GM23338 (cell line): ENCODE measurements around the gene SLC49A4. TPM values are rescaled to one million over a fixed set of nuclear protein-coding genes. Genes with fewer than 3 reads are reported as not detected.

Experiments
- ATAC-seq: fragments of 200-7000 bp; cut with Tn5 transposase; 3 replicates; pipeline ENCODE4 v1.9.1; 2020
- DNase-seq: peaks from one replicate; pipeline ENCODE4 v3.0.0-alpha.2; 2015; ENCODE audit warnings: low spot score
- H2AFZ ChIP-seq: fragments of 200-600 bp; sonication (generic); 2 replicates; pipeline ENCODE4 v1.8.0; 2016; ENCODE audit warnings: antibody characterized with exemption, mild to moderate bottlenecking, moderate library complexity
- H3F3A ChIP-seq: fragments of 200-600 bp; sonication (generic); replicated peaks from 2 replicates; pipeline ENCODE4 v1.8.0; 2017; ENCODE audit warnings: antibody characterized with exemption, mixed run types, low read depth
- H3K27ac ChIP-seq: fragments of 200-600 bp; sonication (generic); 2 replicates; pipeline ENCODE4 v1.6.1; 2016; ENCODE audit warnings: low read depth
- H3K27me3 ChIP-seq: fragments of 200-600 bp; sonication (generic); 2 replicates; pipeline ENCODE4 v1.8.0; 2016; ENCODE audit warnings: mild to moderate bottlenecking, mixed run types, moderate library complexity; ENCODE audit not compliant: insufficient read depth
- H3K36me3 ChIP-seq: fragments of 200-600 bp; sonication (generic); 2 replicates; pipeline ENCODE4 v1.8.0; 2016; ENCODE audit warnings: mild to moderate bottlenecking; ENCODE audit not compliant: insufficient read depth
- H3K4me1 ChIP-seq: fragments of 200-600 bp; sonication (generic); 2 replicates; pipeline ENCODE4 v1.8.0; 2016; ENCODE audit warnings: mild to moderate bottlenecking, moderate library complexity; ENCODE audit not compliant: insufficient read depth
- H3K4me2 ChIP-seq: fragments of 200-600 bp; sonication (generic); 2 replicates; pipeline ENCODE4 v1.7.1; 2017; ENCODE audit warnings: mixed run types
- H3K4me3 ChIP-seq: fragments of 200-600 bp; sonication (generic); 2 replicates; pipeline ENCODE4 v1.6.1; 2016; ENCODE audit warnings: mixed run types
- H3K79me2 ChIP-seq: fragments of 200-600 bp; sonication (generic); replicated peaks from 2 replicates; pipeline ENCODE4 v1.8.0; 2017; ENCODE audit warnings: mild to moderate bottlenecking; ENCODE audit not compliant: insufficient read depth
- H3K9me2 ChIP-seq: fragments of 200-600 bp; sonication (generic); 2 replicates; pipeline ENCODE4 v1.8.0; 2017; ENCODE audit not compliant: insufficient read depth
- H4K20me1 ChIP-seq: fragments of 200-600 bp; sonication (generic); replicated peaks from 2 replicates; pipeline ENCODE4 v1.8.0; 2017; ENCODE audit warnings: mild to moderate bottlenecking; ENCODE audit not compliant: insufficient read depth
- H3K27ac Mint-ChIP-seq: 2 replicates; pipeline ENCODE4 v1.8.0; 2020; ENCODE audit warnings: inconsistent platforms, mild to moderate bottlenecking, moderate library complexity, mixed read lengths
- H3K27me3 Mint-ChIP-seq: 3 replicates; pipeline ENCODE4 v1.8.0; 2022; ENCODE audit warnings: low read depth, mild to moderate bottlenecking, moderate library complexity, mixed read lengths, inconsistent platforms; ENCODE audit not compliant: insufficient read depth, poor library complexity
- H3K36me3 Mint-ChIP-seq: 3 replicates; pipeline ENCODE4 v1.8.0; 2021; ENCODE audit warnings: low read depth, mild to moderate bottlenecking, inconsistent platforms, moderate library complexity, mixed read lengths
- H3K4me1 Mint-ChIP-seq: 3 replicates; pipeline ENCODE4 v1.8.0; 2020; ENCODE audit warnings: mild to moderate bottlenecking, inconsistent platforms, mixed read lengths
- H3K4me3 Mint-ChIP-seq: 3 replicates; pipeline ENCODE4 v1.8.0; 2021; ENCODE audit warnings: moderate library complexity, mild to moderate bottlenecking, inconsistent platforms, mixed read lengths
- H3K9me3 Mint-ChIP-seq: 3 replicates; pipeline ENCODE4 v1.8.0; 2020; ENCODE audit warnings: moderate library complexity, mild to moderate bottlenecking, inconsistent platforms, mixed read lengths
- CTCF ChIP-seq, 2 experiments: fragments of 200-600 bp in 1 of 2; sonication (generic) in 1 of 2; conservative IDR thresholded peaks; 2 replicates each; pipeline versions ENCODE4 v1.5.1 to v1.6.1; 2016 to 2017; ENCODE audit warnings: antibody characterized with exemption in 2 of 2, low read depth in 2 of 2, mild to moderate bottlenecking in 2 of 2, moderate library complexity in 1 of 2
- JUNB ChIP-seq: IDR thresholded peaks from one replicate; pipeline ENCODE4 v1.6.1; 2016; ENCODE audit warnings: antibody characterized with exemption; ENCODE audit not compliant: unreplicated experiment
- NANOG ChIP-seq: IDR thresholded peaks from 2 replicates; pipeline ENCODE4 v1.6.1; 2016; ENCODE audit warnings: antibody characterized with exemption, borderline replicate concordance
- POLR2AphosphoS5 ChIP-seq: IDR thresholded peaks from 2 replicates; pipeline ENCODE4 v1.6.1; 2016; ENCODE audit warnings: antibody characterized with exemption, low read depth
- REST ChIP-seq: IDR thresholded peaks from one replicate; pipeline ENCODE4 v1.6.1; 2018; ENCODE audit warnings: antibody characterized with exemption; ENCODE audit not compliant: unreplicated experiment
- STAT1 ChIP-seq: IDR thresholded peaks from one replicate; pipeline ENCODE4 v1.6.1; 2016; ENCODE audit warnings: antibody characterized with exemption; ENCODE audit not compliant: unreplicated experiment
- ZNF331 ChIP-seq: fragments of 250-450 bp; sonication (Bioruptor Pico); IDR thresholded peaks from 2 replicates; pipeline ENCODE4 v1.5.0; 2020; ENCODE audit warnings: low read depth, mild to moderate bottlenecking, moderate library complexity
- polyA plus RNA-seq: library from polyadenylated mRNA; unstranded; fragments of >200 nt; fragmentation: Nextera tagmentation; extraction: Ambion mirVana; gene quantifications from 2 replicates; pipeline ENCODE4 v1.2.1, GENCODE V29; 2016
- total RNA-seq: library from RNA; depleted of rRNA; stranded (reverse); fragments of >200 nt; shearing (Covaris generic); gene quantifications from 2 replicates; pipeline ENCODE4 v1.2.3, GENCODE V29; 2014

Gene SLC49A4
- total and polyA plus RNA-seq, 2 experiments from 2014 or later: 3.7 to 16.8 TPM

- no peak for ATAC-seq
Observed at GRCh38 chr3:122773944-122774509, 20.8 kb upstream of the SLC49A4 start.

More at GRCh38 chr3:122773944-122774509, 20.8 kb upstream of the SLC49A4 start:
- Histone ChIP-seq H3K9me2 (no peaks in the 10 kb centered on the region), H3K27me3 (no peaks in the 10 kb centered on the region), H3K4me1 (0 out of 2 replicates have a peak, but pooled peaks cover 3% of the 10 kb centered on the region), H4K20me1 (no peaks in the 10 kb centered on the region), H3K4me2 (no peak overlapping the region), H3F3A (no peaks in the 10 kb centered on the region), H3K36me3 (no peaks in the 10 kb centered on the region), H3K27ac (no peak overlapping the region), H2AFZ (no peak overlapping the region), H3K4me3 (no peak overlapping the region), H3K79me2 (no peaks in the 10 kb centered on the region)
- Mint-ChIP-seq H3K36me3 (peaks cover 5% of the 10 kb centered on the region; the same call in 1 of the 3 replicates), H3K27ac (no peak overlapping the region; the same call in 1 of the 2 replicates), H3K9me3 (peaks cover 5% of the 10 kb centered on the region; the same call in 1 of the 3 replicates), H3K4me1 (peaks cover 11% of the 10 kb centered on the region; the same call in 2 of the 3 replicates), H3K4me3 (no peak overlapping the region), H3K27me3 (peaks cover 4% of the 10 kb centered on the region)
- DNase-seq: no peak
- TF ChIP-seq ZNF331 (CRISPR knock-in tag) (no peak), JUNB (no peak), POLR2AphosphoS5 (no peak), REST (no peak), CTCF (conservative IDR thresholded peaks at IDR 0.05; ENCODE audit: low read depth in 2 of 2) (no peak), STAT1 (no peak), NANOG (no peak)
